NCI-H187 (cell line): ENCODE data around the gene IL1RAPL2.
"Not testable (repeated sequence)": the region's sequence is repeated elsewhere in the genome, so short reads cannot be mapped to it uniquely, and the experiment has no call there.

Experiments
- DNase-seq, 2 experiments: peaks; one replicate each; lab custom pipeline; 2025; lab: John Stamatoyannopoulos, UW

The IL1RAPL2 gene

GRCh38 chrX:104854790-104855340, 288.9 kb downstream of the IL1RAPL2 start:
- no peak for DNase-seq

- no peak for DNase-seq
Observed at GRCh38 chrX:104863466-104863865, 297.5 kb downstream of the IL1RAPL2 start.

DNA sequence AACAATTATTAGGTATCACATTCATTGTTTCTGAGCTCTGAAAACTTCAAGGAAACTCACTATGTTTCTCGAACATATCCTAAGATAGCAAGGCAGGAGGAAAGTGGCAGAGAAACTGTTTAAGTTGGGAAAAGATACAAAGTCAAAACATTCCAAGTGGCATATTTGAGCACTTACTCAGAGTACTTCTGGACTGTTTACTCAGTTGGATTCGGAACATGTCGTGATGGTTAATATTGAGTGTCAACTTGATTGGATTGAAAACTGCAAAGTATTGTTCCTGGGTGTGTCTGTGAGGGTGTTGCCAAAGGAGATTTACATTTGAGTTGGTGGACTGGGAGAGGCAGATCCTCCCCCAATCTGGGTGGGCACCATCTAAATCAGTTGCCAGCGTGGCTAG, 298.3 kb downstream of the IL1RAPL2 start:
- no peak for DNase-seq

GRCh38 chrX:104877504-104877903, 311.5 kb downstream of the IL1RAPL2 start:
- DNase-seq, result no peak

GRCh38 chrX:104902070-104902469, 336.1 kb downstream of the IL1RAPL2 start:
- no peak for DNase-seq

DNA sequence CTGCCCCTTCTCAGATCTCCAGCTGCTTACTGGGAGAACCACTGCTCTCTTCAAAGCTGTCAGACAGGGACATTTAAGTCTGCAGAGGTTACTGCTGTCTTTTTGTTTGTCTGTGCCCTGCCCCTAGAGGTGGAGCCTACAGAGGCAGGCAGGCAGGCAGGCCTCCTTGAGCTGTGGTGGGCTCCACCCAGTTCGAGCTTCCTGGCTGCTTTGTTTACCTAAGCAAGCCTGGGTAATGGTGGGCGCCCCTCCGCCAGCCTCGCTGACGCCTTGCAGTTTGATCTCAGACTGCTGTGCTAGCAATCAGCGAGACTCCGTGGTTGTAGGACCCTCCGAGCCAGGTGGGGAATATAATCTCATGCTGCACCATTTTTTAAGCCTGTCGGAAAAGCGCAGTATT, 343.7 kb downstream of the IL1RAPL2 start:
- not testable (repeated sequence) for DNase-seq

GRCh38 chrX:104913348-104913747, 347.3 kb downstream of the IL1RAPL2 start:
- no peak for DNase-seq

DNA sequence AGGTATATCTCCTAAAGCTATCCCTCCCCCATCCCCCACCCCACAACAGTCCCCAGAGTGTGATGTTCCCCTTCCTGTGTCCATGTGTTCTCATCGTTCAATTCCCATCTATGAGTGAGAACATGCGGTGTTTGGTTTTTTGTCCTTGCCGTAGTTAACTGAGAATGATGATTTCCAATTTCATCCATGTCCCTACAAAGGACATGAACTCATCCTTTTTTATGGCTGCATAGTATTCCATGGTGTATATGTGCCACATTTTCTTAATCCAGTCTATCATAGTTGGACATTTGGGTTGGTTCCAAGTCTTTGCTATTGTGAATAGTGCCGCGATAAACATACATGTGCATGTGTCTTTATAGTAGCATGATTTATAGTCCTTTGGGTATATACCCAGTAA, 348.7 kb downstream of the IL1RAPL2 start:
- DNase-seq, result not testable (repeated sequence)

GRCh38 chrX:104918122-104918521, 352.1 kb downstream of the IL1RAPL2 start:
- no peak for DNase-seq

GRCh38 chrX:104921584-104922205, 355.7 kb downstream of the IL1RAPL2 start:
- DNase-seq, result no peak

DNA sequence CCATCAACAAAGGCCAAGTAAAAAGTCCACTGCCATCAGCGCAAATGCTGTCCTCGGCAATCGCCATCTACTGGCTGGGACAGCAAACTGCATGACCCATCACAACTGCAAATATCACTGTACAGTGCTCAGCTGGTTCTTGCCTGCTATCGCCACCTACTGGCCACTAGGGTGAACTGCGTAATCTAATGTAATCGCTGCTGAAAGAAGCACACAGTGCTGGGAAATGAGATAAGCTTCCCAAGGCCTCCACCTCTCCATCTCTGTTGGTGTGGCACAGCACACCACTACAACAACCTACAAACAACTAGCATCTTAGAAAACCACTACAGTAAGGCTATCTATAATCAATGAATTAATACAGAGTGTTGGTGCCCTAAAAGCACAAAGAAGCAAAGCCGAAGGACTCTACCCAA, 356.2 kb downstream of the IL1RAPL2 start:
- DNase-seq, result peak in 1 of 2 experiments; percentile 12

DNA sequence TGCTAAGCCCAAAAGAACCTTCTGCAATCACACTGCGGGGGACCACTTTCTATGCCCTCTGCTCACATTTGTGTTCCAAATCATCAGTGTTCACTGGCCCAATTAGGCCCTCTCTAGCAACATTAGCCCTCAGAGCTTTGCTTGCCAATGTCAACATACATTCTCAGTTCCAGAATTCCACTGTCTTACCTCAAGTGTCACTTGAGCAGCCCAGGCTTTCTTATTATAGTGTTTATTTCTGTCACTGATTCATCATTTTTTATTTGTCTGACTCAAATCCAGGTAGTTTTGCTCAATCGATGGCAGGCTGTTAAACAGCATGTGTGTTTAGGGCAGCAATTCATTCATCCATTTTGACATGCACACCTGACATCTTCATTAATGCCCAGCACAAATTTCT, 363.3 kb downstream of the IL1RAPL2 start:
- no peak for DNase-seq

- no peak for DNase-seq
Observed at GRCh38 chrX:104935581-104935980, 369.6 kb downstream of the IL1RAPL2 start.

DNA sequence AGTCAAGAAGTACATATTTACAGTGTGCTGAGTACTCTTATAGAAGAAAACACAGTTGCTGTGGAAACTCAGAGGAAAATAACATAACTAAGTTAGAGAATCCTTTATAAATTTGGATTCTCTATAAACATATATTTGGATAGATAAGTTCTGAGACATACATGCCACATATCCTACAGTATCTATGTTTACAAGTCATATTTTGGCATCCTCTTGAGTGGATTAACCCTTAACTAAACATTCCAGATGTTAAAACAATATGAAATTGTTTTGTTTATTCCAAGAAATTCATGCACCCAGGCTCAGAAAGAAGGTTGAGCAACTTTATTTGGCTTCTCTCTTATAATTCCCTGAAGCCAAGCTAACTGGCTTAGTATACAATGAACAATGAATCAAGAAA, 387.3 kb downstream of the IL1RAPL2 start:
- DNase-seq, result no peak

DNA sequence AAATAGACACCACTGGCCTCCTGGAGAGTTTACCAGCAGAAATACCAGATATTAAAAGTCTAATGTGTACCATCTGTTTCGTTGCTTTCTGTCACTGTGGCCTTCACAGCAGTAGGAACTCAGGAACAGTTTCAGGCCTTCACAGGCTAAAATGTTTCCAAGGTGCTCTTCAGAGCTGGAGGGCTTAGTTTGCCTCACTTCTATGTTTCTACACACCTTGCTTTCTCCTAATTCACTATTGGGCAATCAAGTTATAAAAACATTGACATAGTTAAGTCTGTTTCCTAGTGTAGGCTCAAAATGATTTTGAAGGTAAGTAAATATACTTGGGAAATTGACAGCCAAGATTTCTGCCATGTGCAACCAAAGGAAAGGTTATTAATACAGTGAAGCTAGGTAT, 395.9 kb downstream of the IL1RAPL2 start:
- no peak for DNase-seq

GRCh38 chrX:104968241-104968640, 402.2 kb downstream of the IL1RAPL2 start:
- DNase-seq, result no peak

GRCh38 chrX:104972737-104973136, 406.7 kb downstream of the IL1RAPL2 start:
- no peak for DNase-seq

DNA sequence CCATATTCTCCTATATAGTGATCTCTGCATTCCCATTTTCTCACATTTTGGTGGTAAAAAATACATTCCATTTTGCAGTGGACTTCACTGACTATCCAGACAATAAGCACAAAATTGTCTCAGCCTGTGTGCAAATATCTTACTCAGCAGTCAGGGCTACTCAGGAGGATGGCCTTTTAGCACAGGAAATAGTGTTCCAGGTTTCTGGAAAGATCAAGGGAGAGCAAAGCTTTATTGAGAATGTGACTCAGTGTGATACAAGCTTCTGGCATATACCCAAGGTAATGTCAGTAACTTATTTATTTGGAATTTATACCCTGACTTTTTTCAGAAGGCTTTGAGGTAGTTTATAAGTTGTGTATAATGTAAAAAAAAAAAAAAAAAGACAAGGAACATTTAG, 421.1 kb downstream of the IL1RAPL2 start:
- no peak for DNase-seq

DNA sequence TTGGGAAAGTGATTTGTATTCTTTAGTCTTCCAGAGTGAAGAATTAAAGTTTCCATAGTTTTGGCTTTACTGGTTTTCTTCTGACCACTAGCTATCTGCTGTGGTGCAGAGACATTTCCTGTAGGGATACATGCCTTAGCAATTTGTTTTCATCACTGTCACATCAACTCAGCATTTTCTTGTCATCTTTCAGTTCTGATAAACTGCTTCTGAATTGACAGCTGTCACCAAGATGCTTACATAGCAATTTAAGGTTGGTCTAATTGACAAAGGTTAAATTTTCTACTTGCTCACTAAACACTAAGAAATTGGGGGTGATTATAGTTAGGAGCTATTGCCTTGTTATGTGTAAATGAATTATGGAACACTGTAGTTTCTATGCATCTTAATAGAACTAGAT, 422.0 kb downstream of the IL1RAPL2 start:
- no peak for DNase-seq

GRCh38 chrX:104995546-104995945, 429.5 kb downstream of the IL1RAPL2 start:
- no peak for DNase-seq

GRCh38 chrX:105006103-105006502, 440.1 kb downstream of the IL1RAPL2 start:
- no peak for DNase-seq

DNA sequence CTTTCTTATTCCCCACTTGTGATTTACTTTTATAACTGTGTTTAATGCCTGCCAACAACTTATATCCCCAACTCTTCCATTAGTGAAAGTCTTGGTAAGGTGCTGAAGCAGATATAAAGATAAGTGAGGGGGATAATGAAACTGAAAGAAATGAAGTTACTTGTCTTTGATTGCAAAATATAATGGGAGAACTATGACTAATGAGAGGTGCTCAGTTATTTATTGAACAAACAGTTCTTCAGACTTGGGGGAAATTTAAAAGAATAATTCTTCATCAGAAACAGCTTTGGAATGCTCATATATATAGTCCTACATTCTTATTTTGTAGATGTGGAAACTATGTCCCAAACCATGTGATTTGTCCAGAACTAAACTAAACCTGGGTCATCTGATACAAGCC, 441.0 kb downstream of the IL1RAPL2 start:
- no peak for DNase-seq

DNA sequence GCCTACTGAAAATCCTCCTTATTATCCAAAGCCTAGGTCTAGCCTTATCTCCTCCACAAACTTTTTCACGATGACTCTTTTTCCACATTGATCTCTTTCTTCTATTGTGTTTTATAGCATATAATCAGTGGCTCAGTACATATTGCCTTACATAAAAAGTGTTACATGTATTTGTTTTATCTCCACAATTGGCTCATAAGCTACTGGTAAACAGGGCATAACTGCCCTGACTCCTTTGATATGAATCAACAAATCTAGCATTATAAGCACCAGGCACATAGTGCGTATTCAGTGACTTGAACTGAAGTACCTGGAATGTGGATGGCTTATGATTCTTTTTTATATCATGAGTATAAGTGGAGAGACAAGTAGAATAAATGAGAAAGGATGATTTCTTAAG, 447.7 kb downstream of the IL1RAPL2 start:
- no peak for DNase-seq

- DNase-seq, result no peak
Observed at GRCh38 chrX:105017641-105018040, 451.6 kb downstream of the IL1RAPL2 start.
